ENCODE measurements around the gene HDAC4.

The HDAC4 gene

GRCh38 chr2:239239607-239240413, 161.0 kb downstream of the HDAC4 start:
- TF ChIP-seq TAF1 (IDR thresholded peaks at IDR 0.05; ENCODE audit: low read depth) = no peak
- no peak for TF ChIP-seq TCF12 (IDR thresholded peaks at IDR 0.05; ENCODE audit: low read depth)
- TF ChIP-seq ZBTB7A (IDR thresholded peaks at IDR 0.05; ENCODE audit: low read depth) = no peak
- TF ChIP-seq REST (IDR thresholded peaks at IDR 0.05; ENCODE audit: low read depth) = no peak
- no peak for TF ChIP-seq MAX (IDR thresholded peaks at IDR 0.05)
- TF ChIP-seq RAD21 (IDR thresholded peaks at IDR 0.05; ENCODE audit: low read depth) = no peak
- no peak for TF ChIP-seq USF1 (IDR thresholded peaks at IDR 0.05)
- no peak for TF ChIP-seq CREB1 (IDR thresholded peaks at IDR 0.05; ENCODE audit: low read depth)
- TF ChIP-seq EP300 (IDR thresholded peaks at IDR 0.05; ENCODE audit: borderline replicate concordance) = no peak
- no peak for TF ChIP-seq YY1 (IDR thresholded peaks at IDR 0.05; ENCODE audit: low read depth)
- no peak for TF ChIP-seq CEBPB (IDR thresholded peaks at IDR 0.05)
- TF ChIP-seq TEAD4 (IDR thresholded peaks at IDR 0.05) = no peak
- TF ChIP-seq EGR1 (IDR thresholded peaks at IDR 0.05) = no peak
- TF ChIP-seq NFIC (IDR thresholded peaks at IDR 0.05) = no peak
- TF ChIP-seq FOXM1 (IDR thresholded peaks at IDR 0.05; ENCODE audit: borderline replicate concordance, low read depth) = no peak

GRCh38 chr2:239238839-239239606, 161.8 kb downstream of the HDAC4 start:
- TF ChIP-seq RAD21 (IDR thresholded peaks at IDR 0.05; ENCODE audit: low read depth) = no peak
- TF ChIP-seq REST (IDR thresholded peaks at IDR 0.05; ENCODE audit: low read depth) = no peak
- no peak for TF ChIP-seq MAX (IDR thresholded peaks at IDR 0.05)
- no peak for TF ChIP-seq TEAD4 (IDR thresholded peaks at IDR 0.05)
- TF ChIP-seq TAF1 (IDR thresholded peaks at IDR 0.05; ENCODE audit: low read depth) = no peak
- TF ChIP-seq NFIC (IDR thresholded peaks at IDR 0.05) = no peak
- no peak for TF ChIP-seq EGR1 (IDR thresholded peaks at IDR 0.05)
- no peak for TF ChIP-seq YY1 (IDR thresholded peaks at IDR 0.05; ENCODE audit: low read depth)
- TF ChIP-seq TCF12 (IDR thresholded peaks at IDR 0.05; ENCODE audit: low read depth) = no peak
- TF ChIP-seq USF1 (IDR thresholded peaks at IDR 0.05) = no peak
- no peak for TF ChIP-seq EP300 (IDR thresholded peaks at IDR 0.05; ENCODE audit: borderline replicate concordance)
- no peak for TF ChIP-seq FOXM1 (IDR thresholded peaks at IDR 0.05; ENCODE audit: borderline replicate concordance, low read depth)
- no peak for TF ChIP-seq CREB1 (IDR thresholded peaks at IDR 0.05; ENCODE audit: low read depth)

- TF ChIP-seq USF1 (IDR thresholded peaks at IDR 0.05) (no peak), ZBTB7A (IDR thresholded peaks at IDR 0.05; ENCODE audit: low read depth) (no peak), MAX (IDR thresholded peaks at IDR 0.05) (no peak), TAF1 (IDR thresholded peaks at IDR 0.05; ENCODE audit: low read depth) (no peak), CEBPB (IDR thresholded peaks at IDR 0.05) (no peak), TCF12 (IDR thresholded peaks at IDR 0.05; ENCODE audit: low read depth) (no peak), NFIC (IDR thresholded peaks at IDR 0.05) (no peak), REST (IDR thresholded peaks at IDR 0.05; ENCODE audit: low read depth) (no peak), EGR1 (IDR thresholded peaks at IDR 0.05) (no peak), FOXM1 (IDR thresholded peaks at IDR 0.05; ENCODE audit: borderline replicate concordance, low read depth) (no peak), CREB1 (IDR thresholded peaks at IDR 0.05; ENCODE audit: low read depth) (no peak), EP300 (IDR thresholded peaks at IDR 0.05; ENCODE audit: borderline replicate concordance) (no peak), RAD21 (IDR thresholded peaks at IDR 0.05; ENCODE audit: low read depth) (no peak), TEAD4 (IDR thresholded peaks at IDR 0.05) (no peak)
Observed at GRCh38 chr2:239238381-239238780, 162.4 kb downstream of the HDAC4 start.

Data from Ishikawa (cell line).